Activated CD4-positive, CD25-positive, alpha-beta regulatory T cell treated with anti-CD3 and anti-CD28 coated beads, Interleukin-2, amount 50 U/mL, for 24 hours (primary cell): Measurements from ENCODE around the gene P2RY11.

Experiments used
- ATAC-seq, 2 donors: fragments of 150-1000 bp; cut with Tn5 transposase; one replicate each; pipeline ENCODE4 v1.10.0; 2021; ENCODE audit warnings: mild to moderate bottlenecking in 1 of 2, moderate library complexity in 1 of 2

Gene P2RY11

DNA sequence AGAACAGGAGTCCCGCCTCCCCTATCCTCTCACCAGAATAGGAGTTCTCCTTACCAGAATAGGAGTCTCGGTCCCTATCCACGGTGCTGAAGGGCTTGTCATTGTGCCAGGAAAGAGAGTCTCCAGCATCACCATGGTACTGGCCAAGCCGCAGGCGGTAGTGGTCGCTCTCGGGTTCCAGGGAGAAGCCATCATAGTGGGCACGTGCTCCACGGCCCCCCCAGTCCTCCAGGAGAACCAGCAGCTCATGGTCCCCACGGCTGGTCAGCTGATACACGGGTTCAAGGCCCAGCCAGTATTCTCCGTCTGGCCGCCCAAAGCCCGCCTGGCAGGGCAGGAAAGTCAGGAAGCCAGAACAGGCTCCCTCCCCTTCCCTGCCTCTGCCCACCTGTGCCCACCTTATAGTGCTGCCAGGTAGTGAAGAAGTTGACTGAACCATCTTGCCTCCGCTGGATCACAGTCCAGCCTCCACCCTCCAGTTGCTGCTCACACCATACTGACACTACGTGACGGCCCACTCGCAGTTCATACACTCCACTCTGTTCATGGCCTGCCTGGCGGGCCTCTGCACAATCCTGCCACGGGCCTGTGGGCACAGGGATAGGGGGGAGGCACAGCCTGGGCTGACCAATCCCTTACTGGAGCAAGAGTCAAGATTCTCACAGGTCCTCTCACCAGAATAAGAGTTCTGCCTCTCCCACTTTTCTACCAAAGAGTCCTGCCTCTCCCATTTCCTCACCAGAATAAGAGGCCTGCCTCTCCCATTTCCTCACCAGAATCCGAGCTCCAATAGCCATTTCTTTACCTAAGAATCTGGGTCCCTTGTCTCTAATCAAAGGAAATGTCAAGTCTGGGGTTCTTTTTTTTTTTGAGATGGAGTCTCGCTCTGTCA lies 18.0 kb upstream of the P2RY11 start:
- ATAC-seq = no peak

DNA sequence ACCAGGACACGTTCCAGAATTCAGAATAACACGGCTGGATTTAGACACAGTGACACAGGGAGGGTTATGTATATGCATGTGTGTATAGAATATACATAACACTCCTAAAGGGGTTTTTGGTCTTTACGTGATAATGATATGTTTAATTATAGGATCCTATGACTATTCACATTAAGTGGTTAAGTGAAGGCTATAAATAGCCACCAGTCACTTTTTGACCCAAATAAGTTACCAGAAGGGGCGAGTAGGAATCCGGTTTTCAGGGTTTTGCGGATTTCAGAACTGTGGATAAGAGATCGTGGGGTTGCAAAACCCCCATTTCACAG lies 15.9 kb upstream of the P2RY11 start:
- peak; percentile 10 to 25 for ATAC-seq

GRCh38 chr19:10095948-10096614 lies 15.4 kb upstream of the P2RY11 start:
- ATAC-seq = peak; percentile 89 to 91

DNA sequence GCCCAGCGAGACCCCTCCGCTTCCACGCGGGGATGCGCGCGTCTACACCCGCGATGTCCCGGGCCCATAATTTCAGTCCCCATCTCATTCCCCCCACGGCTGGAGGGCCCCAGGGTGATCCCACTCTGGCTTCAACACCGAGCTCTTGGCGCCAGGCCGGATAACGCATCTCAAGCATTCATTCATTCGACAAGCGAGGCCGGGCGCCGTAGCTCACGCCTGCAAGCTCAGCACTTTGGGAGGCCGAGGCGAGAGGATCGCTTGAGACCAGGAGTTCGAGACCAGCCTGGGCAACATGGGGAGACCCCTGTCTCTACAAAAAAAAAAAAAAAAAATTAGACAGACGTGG lies 14.9 kb upstream of the P2RY11 start:
- no peak for ATAC-seq

DNA sequence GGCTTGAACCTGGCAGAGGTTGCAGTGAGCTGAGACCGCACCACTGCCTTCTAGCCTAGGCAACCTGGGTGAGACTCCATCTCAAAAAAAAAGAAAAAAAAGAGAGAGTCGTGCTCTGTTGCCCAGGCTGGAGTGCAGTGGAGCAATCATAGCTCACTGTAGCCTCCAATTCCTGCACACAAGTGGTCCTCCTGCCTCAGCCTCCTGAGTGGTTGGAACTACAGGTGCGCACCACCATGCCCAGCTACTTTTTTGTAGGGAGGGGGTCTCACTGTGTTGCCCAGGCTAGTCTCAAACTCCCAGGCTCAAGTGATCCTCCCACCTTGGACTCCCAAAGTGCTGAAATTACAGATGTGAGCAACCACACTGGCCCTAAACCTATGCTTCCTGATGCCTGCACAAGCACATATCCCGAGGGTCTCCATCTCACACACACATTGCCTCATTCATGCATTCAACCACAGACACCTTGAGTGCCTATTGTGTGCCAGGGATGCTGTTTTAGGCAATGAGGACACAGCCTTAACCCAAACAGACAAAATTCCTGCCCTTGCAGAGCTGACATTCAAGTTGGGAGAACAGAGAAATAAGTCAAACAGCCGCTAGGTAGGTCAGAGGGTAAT lies 11.2 kb upstream of the P2RY11 start:
- no peak for ATAC-seq

GRCh38 chr19:10102787-10103236 lies 8.7 kb upstream of the P2RY11 start:
- no peak for ATAC-seq

- no peak for ATAC-seq
These were observed 7.4 kb upstream of the P2RY11 start for GRCh38 chr19:10104130-10104513.

DNA sequence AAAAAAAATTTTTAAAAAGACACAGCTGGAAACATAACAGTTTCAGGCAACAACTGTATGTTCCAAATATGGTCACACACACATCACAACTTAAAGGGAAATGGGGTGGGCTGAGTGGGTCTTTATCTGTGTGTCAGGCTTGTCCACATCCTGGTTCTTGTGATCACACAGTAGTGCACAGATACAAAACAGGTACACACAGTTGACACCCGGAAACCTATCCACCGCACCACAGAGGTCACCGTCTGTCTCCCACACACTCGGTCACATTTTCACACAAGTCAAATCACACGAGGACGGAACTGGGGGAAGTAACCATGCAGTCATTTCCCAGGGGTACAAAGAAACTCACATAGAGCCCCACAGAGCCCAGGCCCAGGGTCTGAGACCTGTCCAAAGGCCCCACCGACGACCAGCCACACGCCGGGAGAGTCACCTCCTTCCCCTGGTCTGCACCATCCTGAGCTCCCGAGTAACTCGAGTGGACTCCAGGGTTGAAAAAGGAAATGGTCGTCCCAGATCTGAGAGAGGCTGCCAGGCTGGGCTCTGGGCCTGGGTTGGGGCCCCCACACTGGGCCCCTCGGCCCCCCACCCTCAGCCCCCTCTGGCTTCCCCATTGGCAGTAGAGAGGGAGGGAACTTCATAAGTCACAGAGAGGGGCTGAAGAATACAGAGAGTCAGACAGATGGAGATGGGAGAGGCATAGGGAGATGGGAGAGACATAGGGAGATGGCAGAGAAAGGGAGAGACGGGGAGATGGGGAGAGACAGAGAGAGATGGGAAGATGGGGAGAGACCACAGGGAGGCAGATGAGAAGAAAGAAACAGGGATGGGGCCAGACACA lies 6.6 kb upstream of the P2RY11 start:
- ATAC-seq = peak; percentile 70 to 74

- peak; percentile 53 to 54 for ATAC-seq
These were observed 5.9 kb upstream of the P2RY11 start for GRCh38 chr19:10105509-10106099.

DNA sequence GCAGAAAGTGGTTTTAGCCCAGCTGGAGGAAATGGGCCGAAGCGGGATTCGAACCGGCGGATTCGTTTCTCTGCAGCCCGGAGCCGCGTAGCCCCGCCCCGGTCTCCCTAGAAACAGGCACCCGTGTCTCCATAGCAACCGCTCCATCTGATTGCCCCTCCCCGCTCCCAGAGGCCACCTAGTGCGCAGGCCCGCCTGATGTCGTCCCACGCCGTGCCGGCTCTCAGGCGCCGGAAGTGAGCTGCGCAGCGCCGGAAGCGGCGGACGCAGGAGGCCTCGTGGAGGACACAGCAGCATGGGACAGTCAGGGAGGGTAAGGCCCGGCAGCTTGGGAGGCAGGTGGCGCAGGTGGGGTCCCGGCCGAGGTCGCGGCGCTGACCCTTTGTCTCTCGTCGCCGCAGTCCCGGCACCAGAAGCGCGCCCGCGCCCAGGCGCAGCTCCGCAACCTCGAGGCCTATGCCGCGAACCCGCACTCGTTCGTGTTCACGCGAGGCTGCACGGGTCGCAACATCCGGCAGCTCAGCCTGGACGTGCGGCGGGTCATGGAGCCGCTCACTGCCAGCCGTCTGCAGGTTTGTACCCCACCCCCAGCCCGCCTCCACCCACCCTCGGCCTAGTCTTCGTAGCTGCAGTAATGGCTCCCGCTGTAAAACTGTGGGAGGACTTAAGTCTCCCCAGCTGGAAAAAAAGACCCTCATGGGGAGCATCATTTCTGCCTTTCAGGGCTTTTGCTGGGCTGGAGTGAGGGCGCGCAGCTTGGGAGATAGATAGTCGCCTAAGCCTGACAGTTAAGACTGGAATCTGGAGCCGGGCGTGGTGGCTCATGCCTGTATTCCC lies 5.2 kb upstream of the P2RY11 start, which contains the start of gene PPAN:
TSS of gene PPAN (plus strand) at position 263 of the 837 bp plus-strand sequence. CDS start at position 296, 33 bp downstream.
- ATAC-seq = peak; percentile 73 to 78

- ATAC-seq = no peak
These were observed 4.2 kb upstream of the P2RY11 start for GRCh38 chr19:10107254-10107653.

DNA sequence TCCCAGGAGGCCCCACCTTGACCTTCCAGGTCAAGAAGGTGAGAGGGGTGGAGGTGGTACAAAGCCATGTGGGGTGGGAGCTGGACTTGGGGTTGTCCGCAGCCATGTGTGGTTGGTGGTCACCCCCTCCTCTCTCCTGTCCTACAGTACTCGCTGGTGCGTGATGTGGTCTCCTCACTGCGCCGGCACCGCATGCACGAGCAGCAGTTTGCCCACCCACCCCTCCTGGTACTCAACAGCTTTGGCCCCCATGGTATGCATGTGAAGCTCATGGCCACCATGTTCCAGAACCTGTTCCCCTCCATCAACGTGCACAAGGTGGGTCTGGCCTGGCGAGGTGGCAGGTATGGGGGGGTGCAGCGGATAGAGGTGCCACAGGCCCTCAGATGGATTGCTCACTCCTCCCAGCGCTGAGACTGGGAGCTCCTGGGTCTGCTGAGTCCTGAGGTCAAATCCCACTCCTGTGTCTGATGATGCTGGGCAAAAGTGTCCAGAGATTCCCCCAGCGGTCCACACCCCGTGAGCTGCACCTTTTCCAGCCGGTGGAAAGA lies 3.6 kb upstream of the P2RY11 start:
- no peak for ATAC-seq

GRCh38 chr19:10109528-10109927 lies 2.0 kb upstream of the P2RY11 start:
- no peak for ATAC-seq

- ATAC-seq = no peak
These were observed 1.2 kb upstream of the P2RY11 start for GRCh38 chr19:10110076-10110971.

- ATAC-seq = no peak
These were observed 548 bp upstream of the P2RY11 start for GRCh38 chr19:10110972-10111317.

DNA sequence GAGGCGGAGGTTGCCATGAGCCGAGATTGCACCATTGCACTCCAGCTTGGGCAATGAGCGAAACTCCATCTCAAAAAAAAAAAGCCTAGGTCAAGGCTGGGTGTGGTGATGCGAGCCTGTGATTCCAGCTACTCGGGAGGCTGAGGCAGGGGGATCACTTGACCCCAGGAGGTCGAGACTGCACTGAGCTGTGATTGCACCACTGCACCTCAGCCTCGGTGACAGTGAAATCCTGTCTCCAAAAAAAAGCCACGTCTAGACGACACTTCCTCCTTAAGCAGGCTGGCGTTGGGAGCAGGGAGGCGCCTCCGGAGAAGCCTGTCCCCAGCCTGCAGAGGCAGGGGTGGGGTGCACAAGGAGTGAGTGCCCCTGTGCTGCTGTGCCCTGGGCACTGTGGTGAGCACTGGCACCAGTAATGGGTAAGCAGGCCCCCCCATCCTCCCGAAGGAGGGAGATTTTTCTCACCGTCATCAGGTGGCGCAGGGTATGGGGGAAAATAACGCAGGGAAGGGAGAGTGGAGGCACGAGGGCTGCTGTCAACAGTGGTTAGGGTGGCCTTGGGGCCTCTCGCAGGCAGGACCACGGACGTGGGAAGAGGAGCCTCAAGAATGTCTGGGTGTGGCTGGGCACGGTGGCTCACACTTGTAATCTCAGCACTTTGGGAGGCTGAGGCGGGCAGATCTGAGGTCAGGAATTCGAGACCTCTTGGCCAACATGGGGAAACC lies 706 bp downstream of the P2RY11 start:
- peak; percentile 25 to 29 for ATAC-seq

- peak; percentile 43 to 53 for ATAC-seq
These were observed 1.6 kb downstream of the P2RY11 start for GRCh38 chr19:10112895-10113591.

DNA sequence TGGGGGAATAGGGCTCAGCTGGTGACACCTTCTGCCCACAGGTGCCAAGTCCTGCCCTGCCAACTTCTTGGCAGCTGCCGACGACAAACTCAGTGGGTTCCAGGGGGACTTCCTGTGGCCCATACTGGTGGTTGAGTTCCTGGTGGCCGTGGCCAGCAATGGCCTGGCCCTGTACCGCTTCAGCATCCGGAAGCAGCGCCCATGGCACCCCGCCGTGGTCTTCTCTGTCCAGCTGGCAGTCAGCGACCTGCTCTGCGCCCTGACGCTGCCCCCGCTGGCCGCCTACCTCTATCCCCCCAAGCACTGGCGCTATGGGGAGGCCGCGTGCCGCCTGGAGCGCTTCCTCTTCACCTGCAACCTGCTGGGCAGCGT lies 2.1 kb downstream of the P2RY11 start:
- peak in 1 of 2 donors; percentile 2 for ATAC-seq
